Embryonic facial prominence (tissue), 1 donor: ENCODE results near the gene FRMD4A.

ENCODE experiments used
- DNase-seq: peaks from one replicate; pipeline ENCODE4 v3.0.0-alpha.2; 2016; ENCODE audit errors: extremely low spot score

Gene FRMD4A

GRCh38 chr10:14340051-14340744 is 9.5 kb upstream of the FRMD4A start:
- no peak for DNase-seq

- DNase-seq: no peak
Observed at GRCh38 chr10:14336736-14337135, 6.0 kb upstream of the FRMD4A start.

GRCh38 chr10:14334771-14335170 is 4.0 kb upstream of the FRMD4A start:
- no peak for DNase-seq

- DNase-seq: no peak
Observed at GRCh38 chr10:14333606-14334005, 2.9 kb upstream of the FRMD4A start.

- no peak for DNase-seq
Observed at GRCh38 chr10:14332903-14333302, 2.2 kb upstream of the FRMD4A start.

- no peak for DNase-seq
Observed at GRCh38 chr10:14329746-14330173, 964 bp downstream of the FRMD4A start.

GRCh38 chr10:14328881-14329672 is 1.6 kb downstream of the FRMD4A start:
- no peak for DNase-seq

GRCh38 chr10:14327527-14327926 is 3.2 kb downstream of the FRMD4A start:
- no peak for DNase-seq

GRCh38 chr10:14326581-14326980 is 4.1 kb downstream of the FRMD4A start:
- DNase-seq: no peak

- DNase-seq: no peak
Observed at GRCh38 chr10:14325325-14325955, 5.3 kb downstream of the FRMD4A start.

GRCh38 chr10:14322526-14323188 is 8.1 kb downstream of the FRMD4A start:
- DNase-seq: no peak

- no peak for DNase-seq
Observed at GRCh38 chr10:14318007-14318406, 12.7 kb downstream of the FRMD4A start.

GRCh38 chr10:14312014-14312413 is 18.7 kb downstream of the FRMD4A start:
- no peak for DNase-seq

GRCh38 chr10:14311206-14311957 is 19.3 kb downstream of the FRMD4A start:
- DNase-seq: no peak

GRCh38 chr10:14309593-14309992 is 21.1 kb downstream of the FRMD4A start:
- DNase-seq: no peak

GRCh38 chr10:14306190-14306589 is 24.5 kb downstream of the FRMD4A start:
- no peak for DNase-seq

- no peak for DNase-seq
Observed at GRCh38 chr10:14304046-14304445, 26.7 kb downstream of the FRMD4A start.

GRCh38 chr10:14302035-14302434 is 28.7 kb downstream of the FRMD4A start:
- no peak for DNase-seq

- peak; percentile 6 for DNase-seq
Observed at GRCh38 chr10:14299556-14299955, 31.2 kb downstream of the FRMD4A start.

GRCh38 chr10:14296065-14296709 is 34.5 kb downstream of the FRMD4A start:
- no peak for DNase-seq
